T-helper 22 cell (primary cell): Measurements from ENCODE around the gene CDC42EP4.

Experiments
- DNase-seq: peaks from one replicate; pipeline ENCODE4 v3.0.0-alpha.2; 2020; ENCODE audit warnings: low read depth

CDC42EP4 gene

GRCh38 chr17:73250851-73251640, 60.8 kb downstream of the CDC42EP4 start:
- DNase-seq: no peak

- no peak for DNase-seq
Measured at GRCh38 chr17:73249700-73250099, 62.1 kb downstream of the CDC42EP4 start.

GRCh38 chr17:73248532-73248931, 63.3 kb downstream of the CDC42EP4 start:
- DNase-seq: no peak

GRCh38 chr17:73247726-73248125, 64.1 kb downstream of the CDC42EP4 start:
- no peak for DNase-seq

- DNase-seq: no peak
Measured at GRCh38 chr17:73240561-73240960, 71.2 kb downstream of the CDC42EP4 start.

- DNase-seq: no peak
Measured at GRCh38 chr17:73237714-73238113, 74.1 kb downstream of the CDC42EP4 start.

GRCh38 chr17:73234736-73235135, 77.1 kb downstream of the CDC42EP4 start:
- DNase-seq: no peak
